Transverse colon (tissue), 4 donors: ENCODE data around the gene SPAST. TPM values are rescaled to one million over a fixed set of nuclear protein-coding genes. Genes with fewer than 3 reads are reported as not detected.

ENCODE experiments used
- DNase-seq: peaks from one replicate; pipeline ENCODE4 v3.0.0-alpha.2; 2019
- H3K27ac ChIP-seq, 4 donors: fragments of 200-600 bp; sonication (generic); 2 replicates each; pipeline ENCODE4 v1.5.1; 2016 to 2018; ENCODE audit warnings: inconsistent platforms in 4 of 4
- H3K27me3 ChIP-seq: fragments of 200-600 bp; sonication (generic); 2 replicates; pipeline ENCODE4 v1.5.1; 2017; ENCODE audit warnings: inconsistent platforms
- H3K36me3 ChIP-seq, 4 donors: fragments of 200-600 bp; sonication (generic); 2 replicates each; pipeline ENCODE4 v1.5.1; 2017 to 2019; ENCODE audit warnings: inconsistent platforms in 4 of 4
- H3K4me1 ChIP-seq, 4 donors: fragments of 200-600 bp; sonication (generic); 2 replicates each; pipeline ENCODE4 v1.5.1; 2017 to 2020; ENCODE audit warnings: inconsistent platforms in 4 of 4
- H3K4me3 ChIP-seq, 4 donors: fragments of 200-600 bp; sonication (generic); 1 replicate in 1 of 4; 2 replicates in 3 of 4; pipeline versions ENCODE4 v1.5.1 to v1.6.1; 2017 to 2019; ENCODE audit warnings: inconsistent platforms in 4 of 4
- H3K9me3 ChIP-seq, 2 donors: fragments of 200-600 bp; sonication (generic); 2 replicates each; pipeline ENCODE4 v1.5.1; 2017 to 2019; ENCODE audit warnings: inconsistent platforms in 2 of 2
- EP300 ChIP-seq: sonication (generic); formaldehyde crosslinking; IDR thresholded peaks from one replicate; pipeline ENCODE4 v1.6.1; 2017; ENCODE audit warnings: antibody characterized with exemption, low read depth
- POLR2A ChIP-seq: fragments of 450-650 bp; IDR thresholded peaks from one replicate; pipeline ENCODE4 v1.6.1; 2016; ENCODE audit warnings: antibody characterized with exemption, mild to moderate bottlenecking, moderate library complexity
- POLR2AphosphoS5 ChIP-seq, 3 donors: sonication (generic); formaldehyde crosslinking; IDR thresholded peaks; one replicate each; pipeline ENCODE4 v1.6.1; 2016; ENCODE audit warnings: antibody characterized with exemption in 3 of 3
- WGBS, 2 donors: methylation state at CpG; one replicate each; pipeline ENCODE4 v1.1.5; 2018; ENCODE audit warnings: low coverage in 1 of 2; 5-methylcytosine and 5-hydroxymethylcytosine counted together
- in situ Hi-C, 4 donors: fragments of 200-750 bp; cut with MboI; loops; one replicate each; pipeline versions ENCODE4 v1.15.0 to v1.15.1; 2017; ENCODE audit warnings: low sequenced_read_pairs in 3 of 4, low pct_ligation_motif_present in 1 of 4, low pct_unique_long_range_greater_than_20kb in 1 of 4
- intact Hi-C: fragments of 100-400 bp; cut with DNase I; formaldehyde crosslinking; loops from one replicate; pipeline ENCODE4 v1.15.1; 2023; ENCODE audit warnings: low total_unique reads
- total RNA-seq, 4 donors: library from RNA; depleted of rRNA; stranded (reverse); fragments of >200 nt; gene quantifications; one replicate each; pipeline ENCODE4 v1.1.0, GENCODE V29; 2016
- TF ChIP-seq, protein P1 (sequence below), 5 experiments: fragments of 200-600 bp in 3 of 5; fragments of 450-650 bp in 2 of 5; sonication (generic) in 3 of 5; IDR thresholded peaks; 1 replicate in 2 of 5; 2 replicates in 3 of 5; pipeline ENCODE4 v1.5.1; 2016 to 2017; ENCODE audit warnings: antibody characterized with exemption in 5 of 5, inconsistent platforms in 3 of 5, mild to moderate bottlenecking in 2 of 5, moderate library complexity in 1 of 5

SPAST gene
- total RNA-seq, 4 donors from 2014 or later: 15.3 to 26.7 (median 21.2) TPM

DNA sequence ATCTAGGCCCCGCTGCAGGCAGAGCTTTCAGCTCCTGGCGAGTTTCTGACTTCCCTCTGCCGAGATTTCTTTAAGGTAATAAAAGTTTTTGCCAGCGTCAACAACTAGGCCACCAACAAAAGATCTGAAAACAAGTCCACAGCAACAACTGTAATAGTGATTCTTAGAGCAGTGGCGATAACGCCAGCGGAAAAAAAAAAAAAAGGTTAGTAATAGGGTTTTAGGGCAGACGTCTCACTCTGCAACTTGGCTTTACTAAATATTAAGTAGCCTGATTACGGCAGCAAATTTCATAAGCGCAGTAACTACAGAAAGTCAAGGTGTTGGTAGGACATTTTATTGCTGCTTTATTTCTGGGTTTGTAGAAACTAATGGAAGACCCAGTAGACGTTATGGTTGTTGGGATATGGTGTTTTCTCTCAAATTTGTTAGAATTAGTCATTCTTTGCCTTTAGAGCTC is 102.8 kb downstream of the SPAST start:
- in situ Hi-C loops (loop anchor here in 1 of 4 donors (10.0 kb wide), 1 partner anchor 109 kb away; the partner anchor contains the start of gene YIPF4), intact Hi-C loops (no loop called here)
- no peaks in the 10 kb centered on the region for H3K27me3 ChIP-seq
- peak overlapping the region; percentile 89 to 97 (median 93) for H3K27ac ChIP-seq
- peaks cover 0 to 26% (median 7%) of the 10 kb centered on the region in 4 donors for H3K4me1 ChIP-seq
- H3K36me3 ChIP-seq: no peaks in the 10 kb centered on the region
- DNase-seq: no peak
- 2 to 3% methylated on average over 5 to 11 of the region's 11 CpGs for WGBS, 2 donors
- no peaks in the 10 kb centered on the region for H3K9me3 ChIP-seq
- peak overlapping the region; percentile 57 to 95 (median 68) for H3K4me3 ChIP-seq
- TF ChIP-seq, protein P1, sequence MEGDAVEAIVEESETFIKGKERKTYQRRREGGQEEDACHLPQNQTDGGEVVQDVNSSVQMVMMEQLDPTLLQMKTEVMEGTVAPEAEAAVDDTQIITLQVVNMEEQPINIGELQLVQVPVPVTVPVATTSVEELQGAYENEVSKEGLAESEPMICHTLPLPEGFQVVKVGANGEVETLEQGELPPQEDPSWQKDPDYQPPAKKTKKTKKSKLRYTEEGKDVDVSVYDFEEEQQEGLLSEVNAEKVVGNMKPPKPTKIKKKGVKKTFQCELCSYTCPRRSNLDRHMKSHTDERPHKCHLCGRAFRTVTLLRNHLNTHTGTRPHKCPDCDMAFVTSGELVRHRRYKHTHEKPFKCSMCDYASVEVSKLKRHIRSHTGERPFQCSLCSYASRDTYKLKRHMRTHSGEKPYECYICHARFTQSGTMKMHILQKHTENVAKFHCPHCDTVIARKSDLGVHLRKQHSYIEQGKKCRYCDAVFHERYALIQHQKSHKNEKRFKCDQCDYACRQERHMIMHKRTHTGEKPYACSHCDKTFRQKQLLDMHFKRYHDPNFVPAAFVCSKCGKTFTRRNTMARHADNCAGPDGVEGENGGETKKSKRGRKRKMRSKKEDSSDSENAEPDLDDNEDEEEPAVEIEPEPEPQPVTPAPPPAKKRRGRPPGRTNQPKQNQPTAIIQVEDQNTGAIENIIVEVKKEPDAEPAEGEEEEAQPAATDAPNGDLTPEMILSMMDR (IDR thresholded peaks at IDR 0.05): no peak
- TF ChIP-seq POLR2AphosphoS5 (IDR thresholded peaks at IDR 0.05) (no peak), POLR2A (no peak), EP300 (no peak)

DNA sequence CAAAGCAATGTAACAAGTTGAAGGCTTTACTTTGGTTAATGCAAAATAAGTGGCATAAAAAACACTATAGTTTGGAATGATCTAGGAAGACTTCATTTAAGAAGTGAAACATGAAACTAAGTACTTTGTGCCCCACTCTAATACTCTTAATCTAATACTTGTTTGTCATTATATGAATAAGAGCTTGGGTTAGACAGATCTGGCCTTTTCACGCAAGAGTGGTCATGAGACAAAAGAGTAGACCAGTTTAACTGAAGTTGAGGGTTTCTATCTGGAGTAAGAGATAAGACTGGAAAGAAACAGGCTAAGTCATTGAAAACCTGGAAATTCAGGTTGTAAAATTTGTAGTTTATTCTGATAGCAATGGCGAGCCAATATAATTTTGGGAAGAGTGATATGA is 105.2 kb downstream of the SPAST start:
- TF ChIP-seq POLR2AphosphoS5 (IDR thresholded peaks at IDR 0.05) (no peak), POLR2A (no peak), EP300 (no peak)
- TF ChIP-seq, protein P1 (IDR thresholded peaks at IDR 0.05): no peak
- in situ Hi-C loops: loop anchor here in 1 of 4 donors (10.0 kb wide), 1 partner anchor 106 kb away; the partner anchor contains the start of gene YIPF4
- 38 to 42% methylated on average over 2 of the region's 2 CpGs for WGBS, 2 donors
- Histone ChIP-seq H3K27me3 (no peaks in the 10 kb centered on the region), H3K4me3 (no peak overlapping the region), H3K36me3 (peaks cover 0 to 8% (median 1%) of the 10 kb centered on the region in 4 donors), H3K27ac (no peak overlapping the region), H3K9me3 (no peaks in the 10 kb centered on the region), H3K4me1 (peaks cover 0 to 26% (median 7%) of the 10 kb centered on the region in 4 donors)
- intact Hi-C loops: no loop called here
- DNase-seq: no peak

DNA sequence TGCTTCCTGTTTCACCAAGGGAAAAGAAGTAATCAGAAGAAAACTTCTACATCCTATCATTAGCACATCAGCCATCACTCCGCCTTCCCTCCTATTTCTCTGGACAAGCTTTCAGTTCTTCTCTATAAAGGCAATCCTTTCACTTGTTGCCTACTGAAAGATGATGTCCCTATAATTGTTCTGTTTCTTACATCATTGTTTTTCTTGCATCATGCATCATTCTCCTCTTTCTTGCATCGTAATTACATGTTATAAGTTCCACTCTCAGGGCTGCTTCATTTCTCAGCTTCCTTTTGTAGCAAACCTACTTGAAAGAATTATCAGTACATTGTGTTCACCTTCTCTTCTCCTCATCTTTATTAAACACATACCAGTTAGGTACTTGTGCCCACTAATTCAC is 109.5 kb downstream of the SPAST start:
- TF ChIP-seq, protein P1 (IDR thresholded peaks at IDR 0.05): no peak
- no peak for TF ChIP-seq POLR2A
- no peak for TF ChIP-seq POLR2AphosphoS5 (IDR thresholded peaks at IDR 0.05)
- no peak for TF ChIP-seq EP300
- 98 to 100% methylated on average over 2 of the region's 2 CpGs for WGBS, 2 donors
- no peak overlapping the region for H3K27ac ChIP-seq
- peaks cover 0 to 39% (median 15%) of the 10 kb centered on the region in 4 donors for H3K36me3 ChIP-seq
- intact Hi-C loops (no loop called here), in situ Hi-C loops (no loop called here)
- peaks cover 0 to 2% (median 0%) of the 10 kb centered on the region in 4 donors for H3K4me1 ChIP-seq
- DNase-seq: no peak
- H3K9me3 ChIP-seq: no peaks in the 10 kb centered on the region
- H3K27me3 ChIP-seq: no peaks in the 10 kb centered on the region
- no peak overlapping the region for H3K4me3 ChIP-seq

DNA sequence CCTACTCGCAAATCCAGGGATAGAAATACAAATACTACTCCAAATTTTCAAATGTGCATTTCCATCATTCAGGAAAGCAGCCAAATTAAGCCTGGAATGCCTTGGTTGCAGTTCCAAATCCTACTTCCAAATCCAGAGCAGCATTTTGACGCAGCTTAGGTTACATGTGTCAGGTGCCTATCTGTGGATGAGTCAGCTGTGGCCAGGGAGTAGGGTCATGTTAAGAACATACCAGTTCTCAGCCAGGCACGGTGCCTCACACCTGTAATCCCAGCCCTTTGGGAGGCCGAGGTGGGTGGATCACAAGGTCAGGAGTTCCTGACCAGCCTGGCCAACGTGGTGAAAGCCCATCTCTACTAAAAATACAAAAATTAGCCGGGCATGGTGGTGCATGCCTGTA is 119.3 kb downstream of the SPAST start:
- 95 to 100% methylated on average over 1 to 6 of the region's 6 CpGs for WGBS, 2 donors
- intact Hi-C loops (no loop called here), in situ Hi-C loops (no loop called here)
- Histone ChIP-seq H3K4me1 (no peaks in the 10 kb centered on the region), H3K4me3 (no peak overlapping the region), H3K27ac (no peak overlapping the region), H3K27me3 (no peaks in the 10 kb centered on the region), H3K9me3 (no peaks in the 10 kb centered on the region), H3K36me3 (peaks cover 0 to 27% (median 5%) of the 10 kb centered on the region in 4 donors)
- TF ChIP-seq EP300 (no peak), POLR2A (no peak), POLR2AphosphoS5 (IDR thresholded peaks at IDR 0.05) (no peak)
- TF ChIP-seq, protein P1 (IDR thresholded peaks at IDR 0.05): no peak
- DNase-seq: no peak
